ENCODE results near the gene POPDC2.

The POPDC2 gene

DNA sequence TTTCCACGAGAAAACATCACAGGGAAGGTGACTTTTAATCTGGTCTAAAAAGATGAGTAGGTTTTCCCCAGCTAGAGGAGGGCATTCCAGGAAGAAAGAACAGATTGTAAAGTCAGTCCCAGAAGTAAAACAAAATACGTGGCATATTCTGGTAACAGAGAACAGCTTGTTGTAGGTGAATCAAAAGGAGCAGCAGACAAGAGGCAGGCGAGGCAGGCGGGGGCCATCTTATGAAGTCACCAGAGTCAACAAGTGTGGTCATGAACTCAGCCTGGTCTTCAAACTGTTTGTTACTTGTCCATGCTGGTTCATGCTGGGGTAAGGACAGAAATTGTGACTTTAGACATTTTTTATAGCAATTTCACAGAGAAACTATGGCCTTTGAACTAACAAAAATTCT lies 4.0 kb upstream of the POPDC2 start:
- Histone ChIP-seq H3K27me3 (ENCODE audit: control insufficient read depth, insufficient read depth, low read length) (no peaks in the 10 kb centered on the region), H3K4me1 (ENCODE audit: control insufficient read depth, insufficient read depth, low read length) (peaks cover 16% of the 10 kb centered on the region), H3K4me3 (ENCODE audit: low read length) (no peak overlapping the region), H3K9ac (ENCODE audit: low read length) (no peak overlapping the region), H3K9me3 (ENCODE audit: control insufficient read depth, low read length) (no peaks in the 10 kb centered on the region), H3K36me3 (ENCODE audit: control insufficient read depth, insufficient read depth, low read length) (no peaks in the 10 kb centered on the region)

- peaks cover 16% of the 10 kb centered on the region for H3K4me1 ChIP-seq (ENCODE audit: control insufficient read depth, insufficient read depth, low read length)
These were observed 3.5 kb upstream of the POPDC2 start for GRCh38 chr3:119663885-119664284.

GRCh38 chr3:119662604-119663373 lies 2.4 kb upstream of the POPDC2 start:
- Histone ChIP-seq H3K36me3 (ENCODE audit: control insufficient read depth, insufficient read depth, low read length) (no peaks in the 10 kb centered on the region), H3K4me1 (ENCODE audit: control insufficient read depth, insufficient read depth, low read length) (peaks cover 16% of the 10 kb centered on the region), H3K4me3 (ENCODE audit: low read length) (no peak overlapping the region), H3K27me3 (ENCODE audit: control insufficient read depth, insufficient read depth, low read length) (no peaks in the 10 kb centered on the region), H3K9me3 (ENCODE audit: control insufficient read depth, low read length) (no peaks in the 10 kb centered on the region), H3K9ac (ENCODE audit: low read length) (no peak overlapping the region)

More at GRCh38 chr3:119663885-119664284, 3.5 kb upstream of the POPDC2 start:
- Histone ChIP-seq H3K4me3 (ENCODE audit: low read length) (no peak overlapping the region), H3K36me3 (ENCODE audit: control insufficient read depth, insufficient read depth, low read length) (no peaks in the 10 kb centered on the region), H3K27me3 (ENCODE audit: control insufficient read depth, insufficient read depth, low read length) (no peaks in the 10 kb centered on the region), H3K9me3 (ENCODE audit: control insufficient read depth, low read length) (no peaks in the 10 kb centered on the region), H3K9ac (ENCODE audit: low read length) (no peak overlapping the region)

DNA sequence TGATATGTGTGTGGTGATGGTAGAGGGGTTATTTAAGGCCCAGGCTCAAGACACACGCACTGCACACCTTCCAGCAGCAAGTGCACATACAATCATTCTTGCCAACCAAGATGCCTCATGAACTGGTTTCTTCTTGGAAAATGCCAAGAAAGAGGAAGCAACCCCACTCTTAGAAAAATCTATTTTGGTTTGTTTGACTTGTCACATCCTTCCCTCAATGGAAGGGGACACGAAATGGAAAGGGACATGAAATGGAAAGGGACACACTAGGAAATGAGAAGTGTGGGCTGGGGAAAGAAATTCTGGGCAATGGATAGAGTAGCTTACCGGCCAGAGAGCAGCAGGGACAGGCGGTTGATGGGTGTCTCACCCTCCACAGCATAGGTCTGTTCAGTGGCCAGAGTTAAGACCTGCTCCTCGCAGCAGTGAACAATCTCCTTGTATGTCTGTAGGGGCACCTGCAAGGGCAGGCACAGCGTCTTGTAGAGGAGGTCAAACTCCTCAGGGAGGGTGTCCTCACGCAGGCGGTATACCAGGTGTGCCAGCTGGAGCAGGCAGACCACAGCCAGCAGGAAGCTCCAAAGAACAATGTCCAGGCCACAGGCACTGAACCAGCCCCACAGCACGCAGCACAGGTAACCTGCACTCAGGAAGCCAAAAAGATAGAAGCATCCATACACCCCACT lies 640 bp downstream of the POPDC2 start:
- no peaks in the 10 kb centered on the region for H3K36me3 ChIP-seq (ENCODE audit: control insufficient read depth, insufficient read depth, low read length)
- no peaks in the 10 kb centered on the region for H3K9me3 ChIP-seq (ENCODE audit: control insufficient read depth, low read length)
- H3K9ac ChIP-seq (ENCODE audit: low read length), result no peak overlapping the region
- H3K27me3 ChIP-seq (ENCODE audit: control insufficient read depth, insufficient read depth, low read length), result no peaks in the 10 kb centered on the region
- H3K4me3 ChIP-seq (ENCODE audit: low read length), result no peak overlapping the region
- H3K4me1 ChIP-seq (ENCODE audit: control insufficient read depth, insufficient read depth, low read length), result peaks cover 8% of the 10 kb centered on the region

DNA sequence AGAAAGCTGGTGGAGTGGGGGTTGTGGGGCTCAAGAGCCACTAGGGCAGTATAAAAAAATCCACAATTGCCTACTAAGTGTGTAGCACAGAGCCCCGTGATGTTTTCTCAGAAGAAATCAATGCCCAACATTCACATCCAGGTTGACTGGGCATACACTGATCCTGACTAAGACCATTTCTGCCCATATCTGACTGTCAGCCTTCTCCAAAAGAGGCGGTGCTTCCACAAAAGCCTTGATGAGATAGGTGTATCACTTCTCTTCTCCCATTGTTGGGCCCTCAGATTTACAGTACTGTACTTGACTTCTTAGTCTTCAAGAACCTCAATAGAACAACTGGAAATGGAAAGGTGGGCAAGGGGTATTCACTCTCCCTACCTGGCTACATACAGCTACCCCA lies 1.4 kb downstream of the POPDC2 start:
- no peak overlapping the region for H3K9ac ChIP-seq (ENCODE audit: low read length)
- H3K4me3 ChIP-seq (ENCODE audit: low read length), result no peak overlapping the region
- H3K4me1 ChIP-seq (ENCODE audit: control insufficient read depth, insufficient read depth, low read length), result peaks cover 6% of the 10 kb centered on the region

DNA sequence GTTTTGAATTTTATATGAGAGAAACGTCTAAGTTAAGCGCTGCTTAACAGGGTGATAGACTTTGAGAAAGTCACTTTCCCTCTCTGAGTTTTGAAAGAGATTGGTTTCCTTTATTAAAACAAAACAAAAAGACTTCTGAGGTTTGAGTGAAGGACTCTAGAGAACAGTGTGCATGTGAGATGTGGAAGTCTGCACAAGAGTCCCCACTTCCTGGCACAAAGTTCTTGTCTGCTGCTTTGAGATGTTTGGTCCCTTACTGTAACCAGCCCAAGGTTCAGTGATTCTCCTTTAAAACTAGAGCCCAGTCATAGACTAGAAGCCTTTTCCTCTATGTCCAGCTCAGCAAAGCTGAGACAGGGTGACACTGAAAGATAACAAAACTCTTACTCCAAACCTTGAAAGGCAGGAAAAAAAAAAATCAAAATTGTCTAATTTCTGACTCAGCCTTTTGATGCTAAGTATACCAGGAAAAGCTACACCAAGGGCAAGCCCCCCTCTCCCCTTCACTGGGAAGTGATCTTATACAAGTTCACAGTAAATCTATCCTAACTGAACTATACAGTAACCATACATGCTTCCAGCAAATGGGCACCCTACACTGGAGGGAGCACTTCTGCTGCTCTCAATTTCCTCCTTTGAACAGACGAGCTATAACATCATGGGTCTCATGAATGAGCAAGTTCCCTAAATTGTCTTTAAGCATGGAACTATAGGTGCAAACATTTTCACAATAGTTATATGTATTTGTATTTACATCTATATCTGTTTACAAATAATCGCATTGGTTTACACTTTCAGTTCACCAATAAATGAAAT lies 2.3 kb downstream of the POPDC2 start:
- no peaks in the 10 kb centered on the region for H3K9me3 ChIP-seq (ENCODE audit: control insufficient read depth, low read length)
- peaks cover 4% of the 10 kb centered on the region for H3K4me1 ChIP-seq (ENCODE audit: control insufficient read depth, insufficient read depth, low read length)
- H3K9ac ChIP-seq (ENCODE audit: low read length), result no peak overlapping the region
- H3K27me3 ChIP-seq (ENCODE audit: control insufficient read depth, insufficient read depth, low read length), result no peaks in the 10 kb centered on the region
- no peak overlapping the region for H3K4me3 ChIP-seq (ENCODE audit: low read length)
- H3K36me3 ChIP-seq (ENCODE audit: control insufficient read depth, insufficient read depth, low read length), result no peaks in the 10 kb centered on the region

More for the DNA sequence above, 1.4 kb downstream of the POPDC2 start:
- H3K9me3 ChIP-seq (ENCODE audit: control insufficient read depth, low read length), result no peaks in the 10 kb centered on the region
- no peaks in the 10 kb centered on the region for H3K27me3 ChIP-seq (ENCODE audit: control insufficient read depth, insufficient read depth, low read length)
- no peaks in the 10 kb centered on the region for H3K36me3 ChIP-seq (ENCODE audit: control insufficient read depth, insufficient read depth, low read length)

DNA sequence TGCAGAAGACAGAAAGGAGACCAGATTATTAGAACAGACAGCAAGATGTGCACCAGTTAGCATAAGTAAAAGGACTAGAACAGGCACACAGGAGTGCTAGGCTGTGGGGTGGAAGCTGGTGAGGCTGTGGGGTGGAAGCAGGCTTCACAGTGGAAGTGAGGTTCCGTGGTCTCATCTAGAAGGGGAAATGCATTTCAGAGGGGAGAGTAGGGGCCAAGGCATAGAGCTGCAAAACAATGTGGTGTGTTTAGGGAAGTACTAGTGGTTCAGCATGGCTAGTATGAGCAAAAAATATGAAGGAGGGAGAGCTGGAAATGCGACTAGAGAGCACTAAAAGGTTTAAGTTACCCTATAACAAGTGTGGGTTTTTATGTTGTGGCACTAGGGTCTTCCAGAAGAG lies 6.5 kb downstream of the POPDC2 start:
- no peak overlapping the region for H3K9ac ChIP-seq (ENCODE audit: low read length)
- H3K36me3 ChIP-seq (ENCODE audit: control insufficient read depth, insufficient read depth, low read length), result no peaks in the 10 kb centered on the region
- H3K4me3 ChIP-seq (ENCODE audit: low read length), result no peak overlapping the region
- no peaks in the 10 kb centered on the region for H3K4me1 ChIP-seq (ENCODE audit: control insufficient read depth, insufficient read depth, low read length)
- H3K9me3 ChIP-seq (ENCODE audit: control insufficient read depth, low read length), result no peaks in the 10 kb centered on the region
- no peaks in the 10 kb centered on the region for H3K27me3 ChIP-seq (ENCODE audit: control insufficient read depth, insufficient read depth, low read length)

- Histone ChIP-seq H3K9ac (ENCODE audit: low read length) (no peak overlapping the region), H3K4me1 (ENCODE audit: control insufficient read depth, insufficient read depth, low read length) (peaks cover 4% of the 10 kb centered on the region), H3K9me3 (ENCODE audit: control insufficient read depth, low read length) (no peaks in the 10 kb centered on the region), H3K36me3 (ENCODE audit: control insufficient read depth, insufficient read depth, low read length) (no peaks in the 10 kb centered on the region), H3K27me3 (ENCODE audit: control insufficient read depth, insufficient read depth, low read length) (no peaks in the 10 kb centered on the region), H3K4me3 (ENCODE audit: low read length) (no peak overlapping the region)
These were observed 7.9 kb downstream of the POPDC2 start for GRCh38 chr3:119652306-119653033.

- Histone ChIP-seq H3K9me3 (ENCODE audit: control insufficient read depth, low read length) (no peaks in the 10 kb centered on the region), H3K36me3 (ENCODE audit: control insufficient read depth, insufficient read depth, low read length) (no peaks in the 10 kb centered on the region), H3K27me3 (ENCODE audit: control insufficient read depth, insufficient read depth, low read length) (no peaks in the 10 kb centered on the region), H3K4me3 (ENCODE audit: low read length) (no peak overlapping the region), H3K9ac (ENCODE audit: low read length) (no peak overlapping the region), H3K4me1 (ENCODE audit: control insufficient read depth, insufficient read depth, low read length) (peaks cover 4% of the 10 kb centered on the region)
These were observed 10.6 kb downstream of the POPDC2 start for GRCh38 chr3:119649761-119650160.

DNA sequence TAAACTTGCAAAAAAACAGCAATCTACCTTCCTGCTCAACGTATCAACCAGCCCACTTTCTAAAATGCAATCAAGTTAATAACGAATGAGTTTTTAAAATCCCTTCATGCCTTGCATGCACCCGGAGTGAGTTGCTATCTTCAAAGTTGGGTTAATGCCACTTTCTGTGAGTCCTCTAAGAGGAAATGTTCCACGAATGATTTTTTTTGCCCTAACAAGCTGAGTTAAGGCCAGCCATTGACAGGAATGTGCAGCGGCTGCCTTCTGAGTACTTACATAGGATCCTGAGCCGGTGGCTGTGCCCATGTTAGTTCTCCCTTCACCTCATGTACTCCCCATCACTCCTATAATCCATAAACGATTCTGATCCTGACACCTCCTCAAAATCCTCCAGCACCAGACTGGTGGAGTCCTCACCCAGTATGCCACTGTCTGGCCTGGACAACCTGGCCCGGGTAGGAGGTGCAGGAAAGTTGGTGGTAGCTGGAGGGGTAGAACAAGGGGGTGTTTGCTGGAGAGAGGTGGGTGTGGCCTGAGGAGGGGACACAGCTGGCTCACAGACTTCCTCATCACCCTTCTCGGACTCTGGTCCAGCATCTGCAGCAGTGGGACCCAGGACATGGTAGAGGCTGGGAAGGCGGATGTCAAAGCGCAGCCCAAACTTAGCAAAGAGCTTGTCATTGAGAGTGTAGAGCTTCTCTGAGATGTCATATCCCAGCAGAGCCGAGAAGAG lies 12.4 kb downstream of the POPDC2 start:
- no peak overlapping the region for H3K4me3 ChIP-seq (ENCODE audit: low read length)
- peaks cover 4% of the 10 kb centered on the region for H3K4me1 ChIP-seq (ENCODE audit: control insufficient read depth, insufficient read depth, low read length)
- H3K9me3 ChIP-seq (ENCODE audit: control insufficient read depth, low read length), result no peaks in the 10 kb centered on the region
- no peak overlapping the region for H3K9ac ChIP-seq (ENCODE audit: low read length)
- no peaks in the 10 kb centered on the region for H3K27me3 ChIP-seq (ENCODE audit: control insufficient read depth, insufficient read depth, low read length)
- H3K36me3 ChIP-seq (ENCODE audit: control insufficient read depth, insufficient read depth, low read length), result no peaks in the 10 kb centered on the region

DNA sequence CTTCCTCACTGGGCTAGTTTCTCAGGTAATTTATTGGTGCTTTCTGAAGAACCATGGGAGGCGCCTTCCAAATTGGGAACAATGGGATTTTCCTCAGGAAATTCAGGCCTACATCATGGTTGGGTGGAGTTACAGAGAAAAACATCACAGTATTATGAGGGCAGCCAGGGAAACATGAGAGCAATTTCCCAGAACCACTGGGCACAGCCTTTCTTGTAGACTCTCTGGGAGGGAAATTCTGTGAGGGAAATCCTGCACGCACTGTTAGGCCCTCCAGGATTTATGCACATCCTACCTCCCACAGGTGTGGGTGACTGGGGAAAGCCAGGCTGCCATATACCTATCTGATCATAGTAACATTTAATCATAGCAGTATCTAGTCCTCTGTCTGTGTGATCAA lies 13.2 kb downstream of the POPDC2 start:
- no peak overlapping the region for H3K9ac ChIP-seq (ENCODE audit: low read length)
- no peaks in the 10 kb centered on the region for H3K36me3 ChIP-seq (ENCODE audit: control insufficient read depth, insufficient read depth, low read length)
- no peak overlapping the region for H3K4me3 ChIP-seq (ENCODE audit: low read length)
- H3K4me1 ChIP-seq (ENCODE audit: control insufficient read depth, insufficient read depth, low read length), result peaks cover 4% of the 10 kb centered on the region
- H3K27me3 ChIP-seq (ENCODE audit: control insufficient read depth, insufficient read depth, low read length), result no peaks in the 10 kb centered on the region
- no peaks in the 10 kb centered on the region for H3K9me3 ChIP-seq (ENCODE audit: control insufficient read depth, low read length)

Measured in mucosa of stomach (tissue), 1 donor.